Astrocyte (in vitro differentiated cells and primary cell): ENCODE measurements around the gene ATP2C2.
"Not testable (repeated sequence)": the region's sequence is repeated elsewhere in the genome, so short reads cannot be mapped to it uniquely, and the experiment has no call there.

Experiments used
- CTCF ChIP-seq: IDR thresholded peaks from 2 replicates; pipeline ENCODE4 v1.5.1; 2011; ENCODE audit warnings: low read depth, mild to moderate bottlenecking, inconsistent platforms, low read length, moderate library complexity; ENCODE audit not compliant: insufficient read depth
- EZH2 ChIP-seq: IDR thresholded peaks from 2 replicates; pipeline ENCODE4 v1.6.1; 2012; ENCODE audit warnings: mild to moderate bottlenecking, low read length, inconsistent platforms; ENCODE audit not compliant: insufficient read depth

GRCh38 chr16:84403435-84403834 lies 35.1 kb downstream of the ATP2C2 start:
- TF ChIP-seq CTCF, EZH2: not testable (repeated sequence)
